NCI-H510A treated with DMSO at 0.1 percent for 48 hours (cell line): ENCODE data around the gene ARG2.

Experiments
- DNase-seq: peaks from one replicate; lab custom pipeline; 2025; lab: John Stamatoyannopoulos, UW

ARG2 gene

GRCh38 chr14:67638642-67639041 is 18.9 kb downstream of the ARG2 start:
- no peak for DNase-seq

GRCh38 chr14:67641480-67641879 is 21.8 kb downstream of the ARG2 start:
- DNase-seq = no peak

- DNase-seq = no peak
Measured at GRCh38 chr14:67641902-67642749, 22.4 kb downstream of the ARG2 start.

- DNase-seq = no peak
Measured at GRCh38 chr14:67643713-67644112, 24.0 kb downstream of the ARG2 start.

- no peak for DNase-seq
Measured at GRCh38 chr14:67644428-67644827, 24.7 kb downstream of the ARG2 start.

- DNase-seq = no peak
Measured at GRCh38 chr14:67645414-67645813, 25.7 kb downstream of the ARG2 start.

- DNase-seq = no peak
Measured at GRCh38 chr14:67646131-67646530, 26.4 kb downstream of the ARG2 start.

- no peak for DNase-seq
Measured at GRCh38 chr14:67650151-67650550, 30.4 kb downstream of the ARG2 start.

GRCh38 chr14:67650694-67651093 is 31.0 kb downstream of the ARG2 start:
- DNase-seq = no peak

GRCh38 chr14:67652189-67652588 is 32.5 kb downstream of the ARG2 start:
- no peak for DNase-seq

- DNase-seq = no peak
Measured at GRCh38 chr14:67653651-67654280, 34.0 kb downstream of the ARG2 start.

GRCh38 chr14:67663633-67664032 is 43.9 kb downstream of the ARG2 start:
- no peak for DNase-seq

GRCh38 chr14:67665868-67666267 is 46.1 kb downstream of the ARG2 start:
- no peak for DNase-seq

GRCh38 chr14:67666750-67667449 is 47.2 kb downstream of the ARG2 start:
- DNase-seq = peak; percentile 44

GRCh38 chr14:67668559-67668958 is 48.8 kb downstream of the ARG2 start:
- DNase-seq = no peak

GRCh38 chr14:67673451-67673850 is 53.7 kb downstream of the ARG2 start:
- DNase-seq = no peak

- DNase-seq = peak; percentile 56
Measured at GRCh38 chr14:67674139-67674479, 54.4 kb downstream of the ARG2 start.

- peak; percentile 71 for DNase-seq
Measured at GRCh38 chr14:67674480-67675218, 54.9 kb downstream of the ARG2 start, which contains the start of gene VTI1B. VTI1B (minus strand) TSS chr14:67674632; CDS start chr14:67674489, 143 bp downstream.

- DNase-seq = no peak
Measured at GRCh38 chr14:67675219-67675582, 55.5 kb downstream of the ARG2 start.

- DNase-seq = no peak
Measured at GRCh38 chr14:67679006-67679405, 59.3 kb downstream of the ARG2 start.

GRCh38 chr14:67680121-67680602 is 60.4 kb downstream of the ARG2 start:
- no peak for DNase-seq

- DNase-seq = no peak
Measured at GRCh38 chr14:67680941-67681340, 61.2 kb downstream of the ARG2 start.
